ENCODE measurements around the gene FAAP20. TPM values are rescaled to one million over a fixed set of nuclear protein-coding genes. Genes with fewer than 3 reads are reported as not detected.

FAAP20 gene
- 10 to 100 TPM; 69.7 to 74.4 TPM for total RNA-seq

GRCh38 chr1:2194319-2194897, at the start of gene FAAP20:
Gene FAAP20, minus strand, starts transcription at chr1:2194772. Its CDS starts 23 bp downstream, at chr1:2194749.
- DNase-seq (peak; percentile 80), ATAC-seq (peak; percentile 64)
- Mint-ChIP-seq H3K27ac (peak within 1 kb of the TSS; percentile 93), H3K36me3 (ENCODE audit: low read depth) (peaks cover 8% of the 10 kb centered on the region), H3K27me3 (ENCODE audit: low read depth) (no peaks in the 10 kb centered on the region), H3K9me3 (ENCODE audit: insufficient read depth) (no peaks in the 10 kb centered on the region), H3K4me3 (peak within 1 kb of the TSS; percentile 81), H3K4me1 (ENCODE audit: low read depth) (peaks cover 43% of the 10 kb centered on the region)
- POLR2A ChIA-PET = interaction anchor here (0.6 to 2.1 kb wide), 22 partner anchors 8 to 362 kb away, joined by 3 to 31 read pairs (median 4); partner anchors contain the start of genes MORN1, RER1, SKI and TNFRSF14
- CTCF ChIA-PET = interaction anchor here (0.6 to 7.6 kb wide), 48 partner anchors 10 to 391 kb away, joined by 3 to 259 read pairs (median 5); partner anchors contain the start of genes MORN1, PANK4, RER1 and SKI

- CTCF ChIA-PET = no interaction called here
- DNase-seq = no peak
- POLR2A ChIA-PET = no interaction called here
- H3K27me3 Mint-ChIP-seq (ENCODE audit: low read depth) = no peaks in the 10 kb centered on the region
- H3K27ac Mint-ChIP-seq = no peak overlapping the region
- peaks cover 43% of the 10 kb centered on the region for H3K4me1 Mint-ChIP-seq (ENCODE audit: low read depth)
- no peak for ATAC-seq
- no peak overlapping the region for H3K4me3 Mint-ChIP-seq
- H3K36me3 Mint-ChIP-seq (ENCODE audit: low read depth) = peaks cover 23% of the 10 kb centered on the region
- H3K9me3 Mint-ChIP-seq (ENCODE audit: insufficient read depth) = no peaks in the 10 kb centered on the region
These were observed 48.5 kb upstream of the FAAP20 start for GRCh38 chr1:2242814-2243725.

- Mint-ChIP-seq H3K4me1 (ENCODE audit: low read depth) (peaks cover 51% of the 10 kb centered on the region), H3K27ac (no peak overlapping the region), H3K9me3 (ENCODE audit: insufficient read depth) (no peaks in the 10 kb centered on the region), H3K4me3 (no peak overlapping the region), H3K27me3 (ENCODE audit: low read depth) (no peaks in the 10 kb centered on the region), H3K36me3 (ENCODE audit: low read depth) (peaks cover 25% of the 10 kb centered on the region)
- ATAC-seq (no peak), DNase-seq (no peak)
- CTCF ChIA-PET = no interaction called here
- POLR2A ChIA-PET = interaction anchor here (0.8 kb wide), 1 partner anchor 11 kb away, joined by 3 read pairs; no protein-coding TSS in a partner anchor
These were observed 47.2 kb upstream of the FAAP20 start for GRCh38 chr1:2241820-2242219.

GRCh38 chr1:2240270-2241156, 45.9 kb upstream of the FAAP20 start:
- ChIA-PET POLR2A (interaction anchor here (0.6 to 1.1 kb wide), 2 partner anchors 9 to 612 kb away, joined by 3 read pairs; no protein-coding TSS in a partner anchor), CTCF (interaction anchor here (1.0 to 1.1 kb wide), 2 partner anchors 46 to 141 kb away, joined by 3 to 4 read pairs; partner anchors contain the start of gene FAAP20)
- H3K27ac Mint-ChIP-seq = no peak overlapping the region
- H3K4me3 Mint-ChIP-seq = no peak overlapping the region
- peaks cover 54% of the 10 kb centered on the region for H3K4me1 Mint-ChIP-seq (ENCODE audit: low read depth)
- H3K36me3 Mint-ChIP-seq (ENCODE audit: low read depth) = peaks cover 31% of the 10 kb centered on the region
- DNase-seq (no peak), ATAC-seq (no peak)
- H3K27me3 Mint-ChIP-seq (ENCODE audit: low read depth) = no peaks in the 10 kb centered on the region
- H3K9me3 Mint-ChIP-seq (ENCODE audit: insufficient read depth) = no peaks in the 10 kb centered on the region

GRCh38 chr1:2239384-2239985, 44.9 kb upstream of the FAAP20 start:
- Mint-ChIP-seq H3K4me1 (ENCODE audit: low read depth) (peaks cover 60% of the 10 kb centered on the region), H3K9me3 (ENCODE audit: insufficient read depth) (no peaks in the 10 kb centered on the region), H3K27me3 (ENCODE audit: low read depth) (no peaks in the 10 kb centered on the region), H3K27ac (no peak overlapping the region), H3K36me3 (ENCODE audit: low read depth) (peaks cover 33% of the 10 kb centered on the region), H3K4me3 (no peak overlapping the region)
- CTCF ChIA-PET = interaction anchor here (1.0 kb wide), 1 partner anchor 45 kb away, joined by 3 read pairs; the partner anchor contains the start of gene FAAP20
- POLR2A ChIA-PET = interaction anchor here (1.7 kb wide), 1 partner anchor 16 kb away, joined by 9 read pairs; no protein-coding TSS in a partner anchor
- ATAC-seq = no peak
- no peak for DNase-seq

GRCh38 chr1:2239013-2239370, 44.4 kb upstream of the FAAP20 start:
- H3K9me3 Mint-ChIP-seq (ENCODE audit: insufficient read depth) = no peaks in the 10 kb centered on the region
- H3K27ac Mint-ChIP-seq = no peak overlapping the region
- peaks cover 33% of the 10 kb centered on the region for H3K36me3 Mint-ChIP-seq (ENCODE audit: low read depth)
- peaks cover 64% of the 10 kb centered on the region for H3K4me1 Mint-ChIP-seq (ENCODE audit: low read depth)
- ATAC-seq (no peak), DNase-seq (no peak)
- no peaks in the 10 kb centered on the region for H3K27me3 Mint-ChIP-seq (ENCODE audit: low read depth)
- POLR2A ChIA-PET = interaction anchor here (1.7 kb wide), 1 partner anchor 17 kb away, joined by 9 read pairs; no protein-coding TSS in a partner anchor
- H3K4me3 Mint-ChIP-seq = no peak overlapping the region
- CTCF ChIA-PET = no interaction called here

GRCh38 chr1:2238361-2239012, 43.9 kb upstream of the FAAP20 start:
- ATAC-seq (no peak), DNase-seq (no peak)
- no peaks in the 10 kb centered on the region for H3K9me3 Mint-ChIP-seq (ENCODE audit: insufficient read depth)
- peaks cover 30% of the 10 kb centered on the region for H3K36me3 Mint-ChIP-seq (ENCODE audit: low read depth)
- ChIA-PET CTCF (no interaction called here), POLR2A (interaction anchor here (1.7 kb wide), 1 partner anchor 17 kb away, joined by 9 read pairs; no protein-coding TSS in a partner anchor)
- H3K4me1 Mint-ChIP-seq (ENCODE audit: low read depth) = peaks cover 67% of the 10 kb centered on the region
- no peaks in the 10 kb centered on the region for H3K27me3 Mint-ChIP-seq (ENCODE audit: low read depth)
- no peak overlapping the region for H3K27ac Mint-ChIP-seq
- H3K4me3 Mint-ChIP-seq = no peak overlapping the region

- POLR2A ChIA-PET = no interaction called here
- no peak for ATAC-seq
- Mint-ChIP-seq H3K27ac (no peak overlapping the region), H3K4me1 (ENCODE audit: low read depth) (peaks cover 74% of the 10 kb centered on the region), H3K36me3 (ENCODE audit: low read depth) (peaks cover 30% of the 10 kb centered on the region), H3K27me3 (ENCODE audit: low read depth) (no peaks in the 10 kb centered on the region), H3K4me3 (peak overlapping the region; percentile 12), H3K9me3 (ENCODE audit: insufficient read depth) (no peaks in the 10 kb centered on the region)
- CTCF ChIA-PET = interaction anchor here (1.5 kb wide), 1 partner anchor 18 kb away, joined by 4 read pairs; no protein-coding TSS in a partner anchor
- DNase-seq = no peak
These were observed 43.2 kb upstream of the FAAP20 start for GRCh38 chr1:2237773-2238172.

GRCh38 chr1:2236695-2237677, 42.4 kb upstream of the FAAP20 start:
- no peaks in the 10 kb centered on the region for H3K27me3 Mint-ChIP-seq (ENCODE audit: low read depth)
- H3K4me1 Mint-ChIP-seq (ENCODE audit: low read depth) = peaks cover 80% of the 10 kb centered on the region
- peak; percentile 72 for DNase-seq
- ATAC-seq = peak; percentile 15
- peak overlapping the region; percentile 12 for H3K4me3 Mint-ChIP-seq
- ChIA-PET POLR2A (no interaction called here), CTCF (interaction anchor here (1.5 kb wide), 1 partner anchor 18 kb away, joined by 4 read pairs; no protein-coding TSS in a partner anchor)
- H3K27ac Mint-ChIP-seq = peak overlapping the region; percentile 49
- no peaks in the 10 kb centered on the region for H3K9me3 Mint-ChIP-seq (ENCODE audit: insufficient read depth)
- H3K36me3 Mint-ChIP-seq (ENCODE audit: low read depth) = peaks cover 28% of the 10 kb centered on the region

All from activated CD8-positive, alpha-beta T cell treated with anti-CD3 and anti-CD28 coated beads, Interleukin-2, amount 10 ng/mL, durations not matched to agents 7 days and 5 days (primary cell).